NCI-H2081 (cell line): Measurements from ENCODE around the gene PGGHG.

Experiments
- DNase-seq, 2 experiments: peaks; one replicate each; lab custom pipeline; 2025; lab: John Stamatoyannopoulos, UW

The PGGHG gene

GRCh38 chr11:269146-269890 lies 19.6 kb upstream of the PGGHG start:
- no peak for DNase-seq

GRCh38 chr11:270451-271318 lies 18.2 kb upstream of the PGGHG start:
- no peak for DNase-seq

GRCh38 chr11:271319-271715 lies 17.6 kb upstream of the PGGHG start:
- no peak for DNase-seq

GRCh38 chr11:272195-272930 lies 16.6 kb upstream of the PGGHG start:
- no peak for DNase-seq

- DNase-seq, result no peak
Measured at GRCh38 chr11:272931-273198, 16.1 kb upstream of the PGGHG start.

- no peak for DNase-seq
Measured at GRCh38 chr11:276219-276618, 12.7 kb upstream of the PGGHG start.

- DNase-seq, result no peak
Measured at GRCh38 chr11:278001-278951, 10.7 kb upstream of the PGGHG start, which contains the start of gene NLRP6. Gene NLRP6, plus strand, starts transcription at chr11:278407. Its CDS starts 163 bp downstream, at chr11:278570.

GRCh38 chr11:279040-279965 lies 9.6 kb upstream of the PGGHG start:
- no peak for DNase-seq

- no peak for DNase-seq
Measured at GRCh38 chr11:279966-280705, 8.8 kb upstream of the PGGHG start.

- no peak for DNase-seq
Measured at GRCh38 chr11:280706-281485, 8.0 kb upstream of the PGGHG start.

GRCh38 chr11:281486-282161 lies 7.3 kb upstream of the PGGHG start:
- no peak for DNase-seq

GRCh38 chr11:282171-282570 lies 6.8 kb upstream of the PGGHG start:
- no peak for DNase-seq

GRCh38 chr11:282630-283360 lies 6.1 kb upstream of the PGGHG start:
- no peak for DNase-seq

GRCh38 chr11:283405-284104 lies 5.4 kb upstream of the PGGHG start:
- DNase-seq, result no peak

GRCh38 chr11:284105-285020 lies 4.6 kb upstream of the PGGHG start:
- no peak for DNase-seq
